Testis (tissue), 2 donors: ENCODE results near the gene GLG1.

Experiments
- CTCF ChIP-seq, 3 experiments: fragments of 450-650 bp in 2 of 3; fragments of 200-600 bp in 1 of 3; sonication (generic) in 1 of 3; IDR thresholded peaks; one replicate each; pipeline ENCODE4 v1.5.1; 2016 to 2019; ENCODE audit warnings: antibody characterized with exemption in 3 of 3, mild to moderate bottlenecking in 2 of 3, moderate library complexity in 1 of 3
- POLR2A ChIP-seq: fragments of 450-650 bp; IDR thresholded peaks from one replicate; pipeline ENCODE4 v1.6.1; 2017; ENCODE audit warnings: antibody characterized with exemption, mild to moderate bottlenecking, moderate library complexity

- peak; percentile 78 for TF ChIP-seq POLR2A
- TF ChIP-seq CTCF (IDR thresholded peaks at IDR 0.05) = no peak
These were observed at the start of gene GLG1 for GRCh38 chr16:74606521-74607309.
